TTC549 (cell line): Measurements from ENCODE around the gene BICD2.

Experiments
- FAIRE-seq: peaks from 2 replicates; lab custom pipeline; 2012; peaks lifted over from hg19 to GRCh38; lab: Jason Lieb, UNC

The BICD2 gene

DNA sequence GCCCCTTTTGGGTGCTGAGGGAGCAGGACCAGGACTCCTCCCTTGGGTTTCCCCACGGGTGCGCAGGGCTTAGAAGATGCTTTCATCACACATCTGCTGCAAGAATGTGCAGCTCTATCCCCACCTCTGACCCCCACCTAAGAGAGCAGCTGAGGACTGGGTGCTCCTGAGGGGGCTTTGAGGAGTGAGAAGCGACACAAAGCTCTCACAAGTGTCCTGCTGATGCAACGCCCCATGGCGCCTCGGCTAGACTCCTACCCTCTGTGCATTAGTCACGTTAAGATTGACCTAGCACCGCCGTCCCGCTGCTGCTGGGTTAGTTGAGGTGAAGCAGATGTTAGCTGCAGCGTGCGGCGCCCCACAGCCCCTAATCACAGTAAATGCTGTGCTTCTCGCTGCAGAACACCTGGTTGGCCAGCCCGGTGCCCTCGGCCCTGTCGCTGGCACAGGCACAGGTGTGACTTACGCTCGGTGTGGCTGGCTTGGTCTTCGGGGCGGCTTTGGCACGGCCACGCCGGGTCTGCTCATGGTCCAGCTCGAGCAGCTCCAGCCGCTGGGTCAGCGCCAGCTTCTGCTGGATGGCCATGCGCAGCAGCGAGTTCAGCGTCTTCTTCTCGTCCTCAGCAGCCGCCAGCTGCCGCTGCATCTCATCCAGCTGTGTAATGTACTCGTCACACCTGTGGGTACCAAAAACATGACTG is 49.7 kb downstream of the BICD2 start:
- no peak for FAIRE-seq

DNA sequence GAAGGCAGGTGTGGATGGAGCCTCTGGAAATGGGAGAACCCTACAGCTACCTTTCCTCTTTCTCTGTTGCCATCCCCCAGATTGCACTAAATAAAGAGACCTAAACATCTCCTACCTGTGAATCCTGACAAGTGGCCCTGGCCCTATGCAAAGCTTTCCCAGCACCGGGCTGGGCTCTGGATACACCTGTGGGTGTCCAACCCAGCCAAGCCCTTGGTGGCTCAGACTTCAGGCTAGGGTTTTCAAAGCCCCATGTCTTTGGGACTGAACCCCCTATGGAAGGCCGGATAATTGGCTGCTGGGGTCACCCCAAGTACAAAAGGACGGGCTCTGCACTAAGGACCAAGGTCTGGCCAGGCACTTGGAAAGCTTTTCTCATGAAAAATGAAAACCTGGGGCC is 50.6 kb downstream of the BICD2 start:
- no peak for FAIRE-seq

DNA sequence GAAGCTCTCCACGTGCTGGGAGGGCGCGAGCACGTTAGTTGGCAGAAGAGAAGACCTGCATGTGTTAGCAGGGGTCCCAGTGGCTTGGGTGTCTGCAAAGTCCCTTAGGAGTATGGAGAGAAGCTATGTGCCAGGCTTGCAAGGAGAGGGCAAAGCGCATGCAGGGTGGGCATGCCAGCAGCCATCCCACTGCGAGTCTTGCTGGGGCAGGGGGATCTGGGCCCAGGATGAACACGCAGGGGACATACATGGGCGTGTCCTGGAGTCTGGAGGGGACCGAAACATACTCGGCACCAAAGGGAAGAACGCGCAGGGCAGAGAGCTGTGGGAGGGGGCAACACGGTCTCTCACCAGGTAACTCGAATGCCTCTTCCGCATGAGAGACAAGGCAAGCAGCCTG is 51.1 kb downstream of the BICD2 start:
- no peak for FAIRE-seq

DNA sequence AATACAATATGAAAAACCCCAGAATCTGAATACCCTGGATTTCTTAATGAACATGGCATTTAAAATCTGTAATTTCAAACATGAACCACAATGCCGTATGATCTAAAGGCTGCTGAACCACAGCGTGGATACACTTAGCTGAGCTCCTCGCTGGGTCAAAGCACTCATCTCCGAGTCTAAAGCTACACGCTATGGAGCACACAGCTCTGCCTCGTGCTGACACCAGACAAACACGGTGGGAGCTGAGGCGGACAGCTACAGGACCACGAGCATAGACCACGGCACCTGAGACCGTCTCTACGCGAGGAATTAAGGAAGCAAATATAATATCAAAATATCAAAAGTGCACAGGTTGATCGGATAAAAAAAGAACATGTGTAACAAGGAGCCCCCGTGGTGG is 51.9 kb downstream of the BICD2 start:
- FAIRE-seq, result no peak

DNA sequence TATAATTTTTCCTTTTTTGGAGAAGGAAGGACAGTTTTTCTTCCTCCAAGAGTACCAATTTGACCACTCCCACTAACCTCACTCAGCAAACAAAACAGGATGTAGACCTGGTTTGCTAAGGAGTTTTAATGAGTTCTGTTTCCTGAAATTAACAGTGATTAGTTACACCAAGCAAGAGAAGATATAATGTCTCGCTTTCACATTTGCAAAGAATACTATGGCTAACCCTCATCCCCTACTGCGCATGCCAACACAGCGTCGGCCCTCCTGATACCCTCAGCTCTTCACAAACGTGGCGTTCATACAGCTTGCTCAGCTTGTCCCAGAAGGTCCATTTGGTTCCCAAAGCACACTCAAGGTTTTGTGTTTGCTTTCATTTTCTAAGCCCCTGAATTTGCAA is 52.8 kb downstream of the BICD2 start:
- FAIRE-seq, result no peak

DNA sequence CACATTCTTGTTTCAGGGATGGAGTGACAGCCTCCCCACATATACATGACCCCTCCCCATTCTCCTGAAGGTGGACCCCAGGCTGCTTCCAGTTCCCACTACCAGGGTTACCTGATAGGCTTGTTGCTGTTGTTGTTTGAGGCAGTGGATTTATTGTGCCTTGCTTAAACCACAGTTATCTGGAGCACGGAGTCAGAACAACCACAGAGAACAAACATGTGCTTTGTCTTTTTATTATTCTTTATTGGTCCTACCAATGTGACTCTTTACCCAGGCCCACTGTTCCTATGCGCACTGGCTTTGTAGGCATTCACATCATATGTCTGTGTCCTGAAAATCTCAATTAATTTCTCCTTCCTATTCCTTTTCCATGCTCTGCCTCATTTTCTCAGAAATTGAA is 53.5 kb downstream of the BICD2 start:
- FAIRE-seq, result no peak

DNA sequence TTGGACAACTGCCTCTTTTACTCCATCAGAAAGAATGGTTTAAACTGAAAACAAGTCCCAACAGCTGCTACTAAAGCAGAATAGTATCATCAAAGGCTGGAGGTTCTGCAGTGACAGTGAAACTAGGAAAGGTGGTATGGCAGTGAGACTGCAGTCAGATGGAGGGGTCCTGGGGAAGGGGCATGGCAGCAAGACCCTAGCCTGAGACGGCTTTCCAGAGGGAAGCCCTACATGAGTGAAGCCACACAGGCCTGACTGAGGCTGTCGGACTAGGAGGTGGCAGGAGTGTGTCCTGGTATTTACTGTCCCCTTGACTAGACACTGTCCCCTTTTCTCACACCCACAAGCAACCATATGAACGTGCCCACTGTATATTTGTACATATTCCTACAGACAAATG is 54.3 kb downstream of the BICD2 start:
- no peak for FAIRE-seq

DNA sequence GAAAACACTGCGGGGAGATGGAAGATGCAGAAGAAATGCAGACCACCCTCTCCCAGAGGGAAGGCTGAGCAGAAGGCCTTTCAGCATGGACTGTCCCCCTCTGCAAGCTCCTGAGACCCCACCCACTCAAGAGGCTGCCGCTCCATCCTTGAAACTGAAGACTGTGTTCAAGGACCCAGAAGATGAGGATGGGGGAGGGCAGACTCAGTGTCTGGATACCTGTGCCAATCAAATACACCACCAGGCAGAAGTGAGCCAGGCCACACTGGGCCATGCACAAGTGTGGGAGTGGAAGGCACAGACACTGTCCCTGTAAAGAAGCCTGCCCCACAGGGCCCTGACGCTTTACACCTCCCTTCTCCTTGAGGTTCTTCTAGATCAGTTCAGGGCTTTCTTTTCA is 54.7 kb downstream of the BICD2 start:
- no peak for FAIRE-seq

DNA sequence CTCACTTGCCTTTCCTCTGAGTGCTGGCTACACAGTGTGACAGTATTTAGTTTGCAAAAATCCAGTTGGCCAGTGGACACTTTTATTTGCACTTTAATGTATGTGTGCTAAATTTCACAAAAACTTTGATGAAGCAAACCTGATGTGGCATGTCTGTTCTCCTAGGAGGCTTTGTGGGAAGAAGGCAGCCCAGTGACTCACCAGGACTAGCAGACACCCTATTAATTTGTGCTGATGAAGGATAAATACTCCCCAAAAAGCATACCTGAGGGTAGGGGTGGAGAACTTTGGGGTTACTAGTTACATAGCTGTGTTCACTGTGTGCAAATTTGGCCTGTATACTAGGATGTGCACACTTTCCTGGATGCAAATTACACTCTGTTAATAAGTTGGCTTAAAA is 55.4 kb downstream of the BICD2 start:
- no peak for FAIRE-seq

DNA sequence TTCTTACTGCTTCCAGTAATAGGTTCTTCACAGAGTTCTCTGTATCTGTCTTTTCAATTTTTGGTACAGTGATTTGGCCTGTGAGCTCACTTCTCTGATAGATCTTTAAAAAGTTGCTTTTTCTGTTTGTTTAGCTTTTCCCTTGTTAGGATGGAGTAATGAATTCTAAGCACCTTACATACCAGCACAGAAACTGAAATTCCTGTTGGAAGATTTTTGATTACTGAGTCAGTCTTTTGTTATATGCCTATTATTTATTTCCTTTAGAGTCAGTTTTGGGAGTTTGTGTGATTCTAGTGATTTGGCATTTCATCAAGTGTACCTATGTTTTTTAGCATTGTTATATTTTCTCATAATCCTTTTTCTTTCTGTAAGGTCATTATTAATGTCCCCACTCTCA is 57.1 kb downstream of the BICD2 start:
- FAIRE-seq, result no peak

DNA sequence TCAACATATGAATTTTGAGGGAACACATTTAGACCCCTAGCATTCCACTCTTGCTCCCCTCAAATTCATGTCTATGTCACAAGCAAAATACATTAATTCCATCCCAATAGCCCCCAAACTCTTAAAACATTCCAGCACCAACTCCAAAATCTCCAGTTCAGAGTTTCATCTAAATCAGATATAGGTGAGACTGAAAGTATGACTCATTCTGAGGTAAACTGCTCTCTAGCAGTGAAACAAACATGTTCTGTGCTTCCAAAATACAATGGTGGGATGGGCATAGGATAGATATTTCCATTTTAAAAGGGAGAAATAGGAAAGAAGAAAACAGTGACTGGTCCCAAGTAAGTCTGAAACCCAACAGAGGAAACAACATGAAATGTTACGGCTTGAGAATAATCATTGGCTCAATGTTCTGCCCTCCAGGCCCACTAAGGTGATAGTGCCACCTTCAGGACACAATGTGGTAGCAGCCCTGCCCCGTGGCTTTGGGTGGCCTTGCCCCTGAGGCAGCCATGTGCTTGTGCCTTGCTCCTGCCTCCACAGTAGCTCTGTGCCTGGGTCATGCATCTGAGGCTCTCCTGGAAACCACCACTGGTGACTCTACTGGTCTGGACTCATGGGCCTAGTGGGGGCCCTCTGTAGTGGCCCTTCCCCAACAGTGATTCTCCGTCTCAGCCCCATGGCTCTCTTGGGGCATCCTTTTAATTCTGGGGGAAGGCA is 58.3 kb downstream of the BICD2 start:
- no peak for FAIRE-seq

DNA sequence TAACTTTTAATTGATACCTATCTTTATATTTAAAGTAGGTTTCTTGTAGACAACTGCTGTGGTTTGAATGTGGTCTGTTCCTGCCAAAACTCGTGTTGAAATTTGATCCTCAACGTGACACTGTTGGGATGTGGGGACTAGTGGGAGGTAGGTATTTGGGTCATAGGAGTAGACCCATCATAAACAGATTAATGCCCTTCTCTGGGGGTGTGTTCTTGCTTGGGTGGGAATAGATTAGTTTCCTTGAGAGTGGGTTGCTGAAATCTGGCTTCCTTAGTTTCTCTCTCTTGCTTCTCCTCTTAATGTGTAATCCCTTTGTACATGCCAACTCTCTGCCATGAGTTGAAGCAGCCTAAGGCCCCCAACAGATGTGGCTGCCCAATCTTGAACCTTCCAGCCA is 60.1 kb downstream of the BICD2 start:
- no peak for FAIRE-seq

DNA sequence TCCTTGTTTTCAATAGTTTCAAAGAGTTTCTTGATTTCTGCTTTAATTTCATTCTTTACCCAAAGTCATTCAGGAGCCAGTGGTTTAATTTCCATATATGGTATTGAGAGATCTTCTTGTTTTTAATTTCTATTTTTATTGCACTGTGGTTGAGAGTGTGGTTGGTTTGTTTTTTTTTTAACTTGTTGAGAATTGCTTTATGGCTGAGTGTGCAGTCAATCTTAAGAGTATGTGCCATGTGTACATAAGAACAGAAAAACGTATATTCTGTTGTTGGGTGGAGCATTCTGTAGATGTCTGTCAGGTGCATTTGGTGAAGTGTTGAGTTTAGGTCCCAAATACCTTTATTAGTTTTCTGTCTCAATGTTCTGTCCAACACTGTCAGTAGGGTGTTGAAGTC is 68.0 kb downstream of the BICD2 start:
- no peak for FAIRE-seq

DNA sequence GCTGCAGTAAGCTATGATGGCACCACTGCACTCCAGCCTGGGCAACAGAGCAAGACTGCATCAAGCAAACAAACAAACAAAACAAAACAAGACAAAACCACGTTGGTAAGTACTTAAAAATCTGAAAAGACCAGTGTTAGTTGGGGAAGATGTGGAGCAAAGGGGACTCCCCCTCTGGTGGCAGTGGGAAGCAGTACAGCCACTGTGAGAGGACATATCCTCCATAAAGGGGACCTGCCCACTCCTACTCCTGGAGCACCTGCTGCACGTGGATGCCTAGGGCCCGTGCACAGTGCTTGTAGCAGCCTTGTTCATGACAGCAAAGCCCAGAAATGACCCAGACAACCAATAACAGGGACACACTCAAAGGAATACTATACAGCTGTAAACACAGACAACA is 77.7 kb downstream of the BICD2 start:
- FAIRE-seq, result no peak

DNA sequence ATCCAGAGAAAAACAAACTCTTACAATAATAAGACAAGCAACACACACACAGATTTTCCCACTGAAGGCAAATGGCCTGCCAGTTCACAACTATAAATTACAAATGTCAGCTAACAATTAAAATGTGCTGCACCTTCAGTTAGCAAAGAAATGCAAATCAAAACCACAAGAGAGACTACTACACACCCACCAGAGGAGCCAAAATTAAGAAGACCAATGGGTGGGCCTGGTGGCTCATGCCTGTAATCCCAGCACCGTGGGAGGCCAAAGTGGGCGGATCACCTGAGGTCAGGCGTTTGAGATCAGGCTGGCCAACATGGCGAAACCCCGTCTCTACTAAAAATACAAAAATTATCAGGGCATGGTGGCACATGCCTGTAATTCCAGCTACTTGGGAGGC is 79.6 kb downstream of the BICD2 start:
- FAIRE-seq, result no peak

DNA sequence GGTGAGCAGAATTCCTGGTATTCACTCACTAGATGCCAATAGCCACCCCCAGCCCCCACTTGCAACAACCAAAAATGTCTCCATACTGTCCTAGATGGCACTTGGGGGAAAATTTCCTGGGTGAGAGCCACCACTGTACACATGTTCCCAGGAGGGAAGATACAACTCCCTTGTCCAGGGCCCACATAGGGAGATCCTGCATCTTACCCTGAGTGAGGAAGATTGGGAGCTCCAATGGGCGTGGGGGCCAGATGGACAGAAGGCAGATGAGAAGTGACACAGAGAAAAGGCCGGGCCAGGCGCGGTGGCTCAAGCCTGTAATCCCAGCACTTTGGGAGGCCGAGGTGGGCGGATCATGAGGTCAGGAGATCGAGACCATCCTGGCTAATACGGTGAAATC is 82.4 kb downstream of the BICD2 start:
- FAIRE-seq, result no peak

DNA sequence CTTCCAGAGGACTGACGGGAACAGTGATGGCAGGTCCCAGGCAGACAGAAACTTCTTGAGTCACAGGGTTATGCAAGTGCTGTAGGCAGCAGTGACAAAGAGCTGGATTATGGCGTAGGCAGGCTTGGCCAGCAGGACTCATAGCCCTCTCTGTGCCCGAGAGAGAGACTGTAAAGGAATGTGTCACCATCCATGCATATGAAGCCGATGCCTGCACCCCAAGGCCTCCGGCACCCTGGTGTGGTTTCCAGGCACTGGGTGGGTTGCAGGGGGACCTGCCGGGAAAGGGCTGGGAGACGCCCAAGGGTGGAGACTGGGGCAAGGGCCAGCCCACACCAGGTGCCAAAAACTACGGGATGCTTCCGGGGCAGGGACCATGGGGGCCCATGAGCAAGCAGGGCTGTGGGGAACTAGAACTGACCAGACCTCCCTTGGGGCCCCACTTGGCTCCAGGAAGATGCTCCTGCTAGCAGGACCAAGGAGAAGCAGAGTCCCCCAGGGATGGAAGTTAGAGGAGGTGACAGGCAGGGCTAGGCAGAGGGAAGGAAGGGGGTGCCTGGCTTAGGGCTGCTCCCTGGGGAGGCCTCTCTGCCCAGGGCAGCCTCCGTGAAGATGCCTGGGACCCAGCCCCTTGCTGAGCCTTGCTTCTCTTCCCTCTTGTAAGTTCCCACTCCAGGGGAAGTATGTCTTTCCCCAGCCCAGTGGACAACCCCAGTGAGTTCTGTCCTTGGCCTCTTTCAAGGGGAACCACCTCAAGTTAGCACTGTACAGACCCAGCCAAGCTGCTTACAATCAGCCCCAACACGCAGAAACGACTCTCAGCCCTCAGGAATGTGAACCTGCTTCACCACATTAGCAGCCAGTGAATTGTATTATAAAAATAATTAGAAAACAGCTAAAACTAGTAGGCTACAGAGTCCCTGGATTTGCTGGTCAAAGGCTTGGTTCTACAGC is 84.2 kb downstream of the BICD2 start:
- no peak for FAIRE-seq

DNA sequence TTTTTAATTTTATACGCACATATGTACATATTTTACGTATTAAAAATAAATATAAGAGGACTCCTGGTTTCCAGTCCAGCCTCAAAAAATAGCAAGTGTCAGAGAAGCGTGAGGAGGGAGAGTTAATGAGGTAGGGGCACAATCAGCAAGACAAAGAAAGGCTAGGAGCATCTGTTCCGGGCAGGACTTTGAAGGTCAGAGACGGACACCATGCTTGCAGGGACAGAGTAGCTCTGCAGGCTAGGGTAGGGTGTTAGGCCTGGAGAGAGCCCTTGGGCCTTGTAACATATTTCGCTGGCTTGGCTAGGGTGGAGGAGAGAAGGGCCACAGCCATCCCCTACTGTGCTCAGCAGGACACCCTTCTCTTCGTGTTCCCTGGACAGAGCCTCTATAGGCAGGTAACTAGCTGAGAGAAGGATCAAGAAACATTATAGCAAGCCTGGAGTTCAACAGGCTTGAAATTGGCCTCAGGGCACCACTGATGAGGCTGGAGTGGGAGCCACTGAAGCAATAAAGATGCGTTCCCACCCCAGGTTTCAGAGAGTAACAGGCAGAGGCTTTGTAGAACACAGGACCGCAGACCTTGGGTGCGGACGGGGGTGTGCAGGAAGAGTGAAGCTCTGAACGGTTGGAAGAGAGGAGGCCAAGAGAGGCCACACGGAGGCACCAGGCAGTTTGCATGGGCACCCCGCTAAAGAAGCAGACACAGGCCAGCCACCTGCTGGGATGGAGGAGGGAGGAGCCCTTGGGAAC is 85.0 kb downstream of the BICD2 start:
- FAIRE-seq, result no peak

DNA sequence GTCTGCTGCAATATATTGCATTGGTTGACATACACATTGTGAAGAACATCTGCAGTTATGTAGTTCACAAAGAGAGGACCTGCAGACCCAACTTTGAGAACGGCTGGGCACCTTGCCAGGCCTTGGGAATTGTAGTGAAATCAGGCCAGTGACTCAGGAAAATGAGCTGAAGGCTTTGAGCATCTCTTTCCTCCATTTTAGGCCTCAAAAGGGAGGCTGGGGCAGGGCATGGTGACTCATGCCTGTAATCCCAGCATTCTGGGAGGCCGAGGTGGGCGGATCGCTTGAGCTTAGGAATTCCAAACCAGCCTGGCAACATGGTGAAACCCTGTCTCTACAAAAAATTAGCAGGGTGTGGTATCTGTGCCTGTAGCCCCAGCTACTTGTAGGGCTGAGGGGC is 93.3 kb downstream of the BICD2 start:
- FAIRE-seq, result no peak

DNA sequence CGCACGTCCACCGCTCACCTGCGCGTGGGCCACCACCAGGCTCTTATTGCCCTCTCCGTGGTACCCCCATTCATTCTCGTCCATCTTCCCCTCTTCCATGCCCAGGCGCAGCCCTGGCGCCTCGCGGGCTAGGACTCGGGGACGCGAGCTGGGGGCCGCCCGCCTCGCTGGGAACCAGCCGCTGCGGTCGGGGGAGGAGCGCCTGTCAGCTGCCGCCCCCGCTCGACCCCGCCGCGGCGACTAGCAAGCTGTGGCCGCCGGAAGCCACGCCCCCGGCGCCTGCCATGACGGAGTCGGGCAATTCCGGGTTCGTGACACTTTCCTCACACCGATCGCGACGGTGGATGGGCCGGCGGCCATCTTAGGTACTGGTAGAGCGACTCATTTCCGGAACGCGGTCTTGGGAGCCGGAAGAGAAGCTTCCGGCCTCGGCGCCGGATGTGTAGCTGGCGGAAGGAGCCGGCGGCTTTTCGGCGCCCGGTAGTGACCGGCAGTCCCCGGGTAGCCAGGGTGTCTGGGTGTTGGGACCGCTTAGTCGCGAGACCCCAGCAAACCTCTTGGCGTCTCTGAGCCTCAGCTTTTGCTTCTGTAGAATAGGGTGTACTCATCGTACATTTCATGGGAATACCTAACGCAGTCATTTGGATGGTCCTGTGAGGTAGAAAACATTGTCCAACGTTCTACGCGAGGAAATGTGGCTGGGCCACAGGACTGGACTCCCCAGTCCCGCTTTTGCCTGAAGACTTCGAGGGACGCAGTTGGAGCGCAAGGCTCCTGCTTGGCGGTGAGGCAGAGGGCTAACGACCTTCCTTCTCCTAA is 94.5 kb downstream of the BICD2 start, which contains the start of gene IPPK:
TSS of gene IPPK (minus strand) at position 242 of the 819 bp plus-strand sequence. CDS start at position 99, 143 bp downstream.
- FAIRE-seq, result no peak

DNA sequence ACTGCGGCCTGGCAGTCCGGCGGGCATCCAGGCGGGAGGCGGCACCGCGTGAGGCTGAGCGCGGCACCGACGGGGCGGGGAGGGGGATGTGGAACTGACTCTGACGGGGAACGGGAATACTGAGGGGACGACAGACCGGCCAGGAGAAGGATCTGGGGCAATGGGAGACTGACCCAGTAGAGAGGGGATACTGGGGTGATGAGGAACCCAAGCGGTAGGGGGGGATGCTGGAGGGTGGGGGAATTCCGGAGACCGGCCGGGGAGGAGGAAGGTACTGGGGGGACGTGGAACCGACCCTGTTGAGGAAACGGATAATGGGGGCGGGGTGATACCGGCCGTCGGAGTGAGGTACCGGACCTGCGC is 95.1 kb downstream of the BICD2 start:
- FAIRE-seq, result no peak
